DMS79 (cell line): ENCODE measurements around the gene GPR55.

ENCODE experiments used
- DNase-seq: peaks from one replicate; lab custom pipeline; 2025; lab: John Stamatoyannopoulos, UW

Gene GPR55

DNA sequence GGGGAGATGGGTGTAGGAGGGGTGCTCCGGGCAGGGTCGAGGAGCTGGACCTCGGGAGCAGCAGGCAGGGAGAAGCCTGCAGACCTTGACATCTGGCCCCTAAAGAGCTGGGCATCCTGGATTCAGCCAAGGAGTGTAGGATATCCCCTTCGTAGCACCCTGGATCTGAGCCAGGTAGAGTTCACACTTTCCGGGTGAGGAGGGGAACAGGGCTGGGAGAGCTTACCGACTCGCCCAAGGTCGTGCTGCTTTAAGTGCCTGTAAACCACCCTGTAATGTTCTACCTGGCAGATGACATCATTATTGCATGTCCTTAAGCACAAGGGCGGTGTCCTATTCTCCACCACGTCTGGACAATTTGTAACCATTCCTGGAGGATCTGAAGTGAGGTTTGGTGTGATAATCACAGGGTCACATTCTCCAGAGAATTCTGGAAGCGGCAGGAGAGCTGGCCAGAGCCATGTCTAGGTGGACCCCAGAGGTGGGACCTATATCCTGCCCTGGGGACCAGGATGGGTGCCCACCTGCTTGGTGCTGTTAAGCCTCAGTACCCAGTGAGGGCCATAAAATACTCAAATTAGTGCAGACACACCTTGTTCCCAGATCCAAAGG lies 45.7 kb downstream of the GPR55 start:
- peak; percentile 38 for DNase-seq

DNA sequence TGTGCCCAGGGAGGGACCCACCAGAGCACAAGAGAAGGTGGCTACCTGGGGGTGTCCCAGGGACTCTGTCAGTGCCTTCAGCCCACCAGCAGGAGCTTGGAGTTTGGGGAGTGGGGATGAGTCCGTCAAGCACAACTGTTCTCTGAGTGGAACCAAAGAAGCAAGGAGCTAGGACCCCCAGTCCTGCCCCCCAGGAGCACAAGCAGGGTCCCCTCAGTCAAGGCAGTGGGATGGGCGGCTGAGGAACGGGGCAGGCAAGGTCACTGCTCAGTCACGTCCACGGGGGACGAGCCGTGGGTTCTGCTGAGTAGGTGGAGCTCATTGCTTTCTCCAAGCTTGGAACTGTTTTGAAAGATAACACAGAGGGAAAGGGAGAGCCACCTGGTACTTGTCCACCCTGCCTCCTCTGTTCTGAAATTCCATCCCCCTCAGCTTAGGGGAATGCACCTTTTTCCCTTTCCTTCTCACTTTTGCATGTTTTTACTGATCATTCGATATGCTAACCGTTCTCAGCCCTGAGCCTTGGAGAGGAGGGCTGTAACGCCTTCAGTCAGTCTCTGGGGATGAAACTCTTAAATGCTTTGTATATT lies 46.3 kb downstream of the GPR55 start:
- DNase-seq: no peak

DNA sequence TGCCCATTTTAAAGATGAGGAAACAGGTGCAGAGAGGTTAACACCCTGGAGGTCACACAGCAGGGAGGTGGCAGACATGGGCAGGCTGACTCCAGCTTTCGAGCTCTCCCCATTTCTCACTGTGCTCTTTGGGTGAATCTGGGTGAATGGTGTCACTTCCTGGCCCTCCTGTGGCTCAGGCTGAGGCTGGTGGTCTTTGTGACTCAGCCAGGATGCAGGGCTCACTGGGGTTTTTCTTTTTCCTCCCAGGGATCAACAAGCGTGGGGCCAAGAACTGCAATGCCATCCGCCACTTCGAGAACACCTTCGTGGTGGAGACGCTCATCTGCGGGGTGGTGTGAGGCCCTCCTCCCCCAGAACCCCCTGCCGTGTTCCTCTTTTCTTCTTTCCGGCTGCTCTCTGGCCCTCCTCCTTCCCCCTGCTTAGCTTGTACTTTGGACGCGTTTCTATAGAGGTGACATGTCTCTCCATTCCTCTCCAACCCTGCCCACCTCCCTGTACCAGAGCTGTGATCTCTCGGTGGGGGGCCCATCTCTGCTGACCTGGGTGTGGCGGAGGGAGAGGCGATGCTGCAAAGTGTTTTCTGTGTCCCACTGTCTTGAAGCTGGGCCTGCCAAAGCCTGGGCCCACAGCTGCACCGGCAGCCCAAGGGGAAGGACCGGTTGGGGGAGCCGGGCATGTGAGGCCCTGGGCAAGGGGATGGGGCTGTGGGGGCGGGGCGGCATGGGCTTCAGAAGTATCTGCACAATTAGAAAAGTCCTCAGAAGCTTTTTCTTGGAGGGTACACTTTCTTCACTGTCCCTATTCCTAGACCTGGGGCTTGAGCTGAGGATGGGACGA lies 47.1 kb downstream of the GPR55 start:
- DNase-seq: no peak

DNA sequence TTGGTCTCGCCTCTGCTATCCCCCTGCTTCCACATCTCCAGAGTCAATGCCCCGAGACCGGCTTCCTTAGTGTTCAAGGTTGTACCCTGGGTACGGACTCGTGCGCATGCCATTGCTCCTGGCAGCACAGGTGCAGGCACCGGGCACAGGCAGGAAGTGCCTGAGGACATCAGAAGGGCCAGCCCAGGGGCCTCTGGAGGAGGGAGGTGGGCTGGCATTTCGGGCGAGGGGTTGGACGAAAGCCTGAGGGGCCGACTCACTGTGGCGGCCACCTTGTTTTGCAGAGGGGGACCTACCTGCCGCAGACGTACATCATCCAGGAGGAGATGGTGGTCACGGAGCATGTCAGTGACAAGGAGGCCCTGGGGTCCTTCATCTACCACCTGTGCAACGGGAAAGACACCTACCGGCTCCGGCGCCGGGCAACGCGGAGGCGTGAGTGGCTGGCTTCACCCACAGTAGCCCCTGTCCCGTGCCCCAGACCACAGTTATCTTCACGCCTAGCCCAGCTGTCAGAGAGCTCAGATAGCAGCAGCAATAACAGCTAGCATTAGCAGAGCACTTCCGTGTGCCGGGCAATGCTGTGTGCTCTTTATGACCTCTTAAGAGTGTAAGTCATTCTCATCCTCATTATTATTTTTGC lies 47.8 kb downstream of the GPR55 start:
- DNase-seq: no peak

DNA sequence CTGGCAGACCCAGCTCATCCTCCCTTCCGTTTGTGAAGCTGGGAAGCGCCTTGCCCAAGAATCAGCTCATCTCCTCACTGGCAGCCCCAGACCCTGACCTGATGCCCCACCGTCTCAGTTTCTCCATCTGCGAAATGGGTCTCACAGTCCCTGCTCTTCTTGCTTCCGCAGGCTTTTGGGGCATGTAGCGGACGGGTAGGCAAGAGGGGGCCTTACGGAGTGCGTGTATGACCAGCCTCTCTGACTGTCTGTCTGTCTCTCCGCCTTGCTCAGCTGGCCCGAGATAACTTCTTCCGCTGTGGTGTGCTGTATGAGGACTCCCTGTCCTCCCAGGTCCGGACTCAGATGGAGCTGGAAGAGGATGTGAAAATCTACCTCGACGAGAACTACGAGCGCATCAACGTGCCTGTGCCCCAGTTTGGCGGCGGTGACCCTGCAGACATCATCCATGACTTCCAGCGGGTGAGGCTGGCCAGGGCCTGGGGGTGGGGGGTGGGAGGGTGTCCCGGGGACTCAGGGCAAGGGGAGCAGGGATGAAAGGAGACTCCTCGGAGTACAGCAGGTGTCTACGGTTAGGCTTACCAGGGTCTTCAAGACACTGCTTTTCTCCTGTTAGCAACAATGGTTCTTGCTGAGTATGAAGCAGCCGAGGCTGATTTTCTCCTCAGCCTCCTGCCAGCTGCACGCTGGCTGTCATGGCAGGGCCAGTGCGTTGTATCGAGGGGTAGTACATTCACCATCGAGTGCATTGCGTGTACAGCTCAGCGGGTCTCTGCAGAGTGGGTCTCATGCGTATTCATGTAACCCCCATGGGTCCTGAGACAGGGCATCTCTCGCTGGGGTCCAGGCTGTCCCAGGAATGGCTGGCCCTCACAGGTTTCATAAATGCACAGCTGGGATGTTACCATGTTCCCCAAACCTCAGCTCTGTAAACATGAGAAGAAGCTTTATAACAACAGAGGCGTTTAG lies 49.4 kb downstream of the GPR55 start:
- no peak for DNase-seq

DNA sequence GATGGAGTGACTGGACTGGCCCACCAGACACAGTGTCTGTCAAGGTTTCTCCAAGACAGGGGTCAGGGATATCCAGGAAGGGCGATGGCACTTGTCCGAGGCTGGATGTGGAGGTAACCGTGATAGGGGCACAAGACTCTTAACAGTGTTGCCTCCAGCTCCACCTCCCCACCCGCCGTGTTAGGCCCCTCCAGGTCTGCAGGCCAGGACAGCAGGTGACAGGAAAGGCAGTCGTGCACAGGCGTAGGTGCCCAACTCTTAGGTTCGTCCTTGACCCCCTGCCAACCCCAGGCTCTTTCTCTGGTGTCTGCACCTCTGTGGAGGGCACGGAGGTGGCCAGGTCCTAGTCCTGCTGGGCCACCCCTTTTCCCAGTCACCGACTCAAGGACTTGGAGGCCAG lies 50.2 kb downstream of the GPR55 start:
- no peak for DNase-seq

DNA sequence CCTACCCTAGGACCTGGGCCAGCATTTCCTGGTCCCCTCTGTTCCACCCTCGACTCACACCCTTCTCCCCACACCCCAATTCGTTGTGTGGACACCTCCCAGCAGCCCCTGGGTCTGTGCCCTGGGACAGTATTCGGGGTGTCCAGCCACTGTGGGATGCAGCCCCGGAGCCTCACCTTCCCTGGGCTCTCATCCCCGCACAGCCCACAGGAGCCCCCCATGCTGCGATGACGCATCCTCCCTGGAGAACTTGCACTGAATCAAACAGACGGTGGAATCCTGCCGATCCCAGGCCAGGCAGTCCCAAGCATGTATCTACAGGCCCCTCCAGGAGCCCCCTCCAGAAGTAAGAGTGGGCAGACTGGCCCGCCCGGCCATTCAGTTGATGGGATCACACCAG lies 50.6 kb downstream of the GPR55 start:
- DNase-seq: no peak

DNA sequence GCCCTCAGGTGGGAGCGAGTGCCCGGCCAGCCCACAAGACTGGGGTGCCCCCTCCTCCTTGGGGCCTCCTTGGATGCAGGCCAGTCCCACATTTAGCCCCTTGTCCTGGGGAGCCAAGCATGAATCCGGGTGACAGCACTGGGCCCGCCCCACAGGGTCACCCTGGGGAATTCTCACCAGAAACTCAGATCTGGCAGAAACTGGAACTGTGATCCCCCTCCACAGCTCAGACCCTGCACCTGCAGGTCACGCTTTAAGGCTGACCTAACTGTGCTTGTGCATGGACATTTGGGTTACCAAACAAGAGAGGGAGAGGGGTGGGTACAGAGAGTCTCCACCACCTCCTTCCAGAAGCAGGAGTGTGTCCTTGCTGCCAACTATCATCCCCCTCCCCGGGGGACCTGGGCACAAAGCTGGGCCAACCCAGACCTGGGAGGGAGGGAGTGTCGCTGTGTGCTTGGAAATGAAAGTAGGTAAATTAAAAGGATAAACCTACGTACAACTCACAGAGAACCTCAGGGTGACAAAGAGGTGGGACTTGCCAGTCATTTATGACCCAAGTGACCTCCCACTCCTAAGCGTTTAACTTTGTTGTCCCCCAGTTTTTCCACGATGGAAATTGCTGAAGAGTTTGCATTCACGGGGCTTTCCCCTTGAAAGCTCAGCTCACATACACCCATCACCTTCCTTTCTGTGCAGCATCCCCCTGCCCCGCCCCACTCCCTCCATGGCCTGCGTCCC lies 51.2 kb downstream of the GPR55 start:
- DNase-seq: no peak

DNA sequence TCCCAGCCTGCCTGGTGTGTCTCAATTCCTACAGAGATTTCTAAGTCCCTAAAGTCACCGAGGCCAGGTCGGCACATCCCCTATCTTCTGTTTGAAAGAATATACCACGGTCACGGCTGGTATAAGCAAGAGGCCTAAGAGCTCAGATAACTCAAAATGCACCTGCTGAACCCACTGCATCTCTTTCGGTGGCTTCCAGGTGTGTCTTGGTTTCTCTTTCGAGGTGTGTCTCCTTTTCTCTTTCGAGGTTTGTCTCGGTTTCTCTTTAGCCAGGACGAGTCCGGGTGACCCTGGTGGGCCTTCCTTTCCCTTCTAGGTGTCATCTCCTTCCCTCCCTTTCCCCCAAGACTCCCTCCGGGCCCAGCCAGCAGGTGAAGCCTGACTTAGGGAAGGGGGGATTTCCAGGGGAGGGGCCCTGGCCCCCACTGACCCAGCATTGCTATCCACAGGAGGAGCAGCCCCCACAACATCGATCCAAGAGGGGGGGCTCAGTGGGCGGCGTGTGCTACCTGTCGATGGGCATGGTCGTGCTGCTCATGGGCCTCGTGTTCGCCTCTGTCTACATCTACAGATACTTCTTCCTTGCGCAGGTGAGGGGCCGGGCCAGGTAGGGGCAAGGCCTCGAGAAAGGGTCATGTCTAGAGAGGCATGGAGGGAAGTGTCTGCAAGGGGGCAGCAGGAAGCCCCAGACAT lies 51.9 kb downstream of the GPR55 start:
- DNase-seq: no peak

DNA sequence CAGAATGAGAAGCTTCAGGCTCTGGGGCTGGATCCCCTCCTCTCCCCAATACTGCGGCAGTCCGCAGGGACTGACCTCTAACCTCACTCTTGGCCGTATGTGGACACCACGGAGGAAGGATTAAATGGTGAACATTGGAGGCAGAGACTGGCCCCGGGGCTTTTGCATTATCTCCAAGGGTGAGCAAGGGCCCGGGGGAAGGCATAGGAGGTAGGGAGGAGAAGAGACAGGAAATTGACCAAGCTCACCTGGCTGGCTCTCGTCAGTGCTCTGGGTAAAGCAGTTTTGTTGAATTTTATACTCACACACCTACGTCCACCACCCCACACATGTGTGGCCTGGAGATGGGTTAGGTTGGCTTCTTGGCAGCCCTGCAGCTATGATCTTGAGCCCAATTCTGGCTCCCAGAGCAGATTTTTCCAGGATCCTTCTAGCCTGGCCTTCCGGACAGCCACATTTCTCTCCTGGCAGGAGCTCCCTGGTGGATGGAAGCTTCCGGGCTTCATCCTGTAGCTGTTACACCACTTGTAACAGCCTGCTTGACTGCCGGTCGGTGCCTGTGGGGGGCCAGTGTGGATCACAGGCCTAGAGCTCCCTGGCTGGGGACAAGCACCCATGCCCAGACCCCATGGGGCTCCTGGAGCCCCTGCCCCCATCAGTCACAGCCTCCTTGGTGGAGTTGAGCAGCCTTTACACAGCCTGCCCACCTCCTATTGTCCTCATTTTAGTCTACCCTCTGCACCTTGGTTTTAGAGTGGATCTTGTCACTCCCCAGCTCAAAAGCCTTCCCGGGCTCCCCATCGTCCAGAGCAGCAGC lies 52.7 kb downstream of the GPR55 start:
- DNase-seq: no peak

DNA sequence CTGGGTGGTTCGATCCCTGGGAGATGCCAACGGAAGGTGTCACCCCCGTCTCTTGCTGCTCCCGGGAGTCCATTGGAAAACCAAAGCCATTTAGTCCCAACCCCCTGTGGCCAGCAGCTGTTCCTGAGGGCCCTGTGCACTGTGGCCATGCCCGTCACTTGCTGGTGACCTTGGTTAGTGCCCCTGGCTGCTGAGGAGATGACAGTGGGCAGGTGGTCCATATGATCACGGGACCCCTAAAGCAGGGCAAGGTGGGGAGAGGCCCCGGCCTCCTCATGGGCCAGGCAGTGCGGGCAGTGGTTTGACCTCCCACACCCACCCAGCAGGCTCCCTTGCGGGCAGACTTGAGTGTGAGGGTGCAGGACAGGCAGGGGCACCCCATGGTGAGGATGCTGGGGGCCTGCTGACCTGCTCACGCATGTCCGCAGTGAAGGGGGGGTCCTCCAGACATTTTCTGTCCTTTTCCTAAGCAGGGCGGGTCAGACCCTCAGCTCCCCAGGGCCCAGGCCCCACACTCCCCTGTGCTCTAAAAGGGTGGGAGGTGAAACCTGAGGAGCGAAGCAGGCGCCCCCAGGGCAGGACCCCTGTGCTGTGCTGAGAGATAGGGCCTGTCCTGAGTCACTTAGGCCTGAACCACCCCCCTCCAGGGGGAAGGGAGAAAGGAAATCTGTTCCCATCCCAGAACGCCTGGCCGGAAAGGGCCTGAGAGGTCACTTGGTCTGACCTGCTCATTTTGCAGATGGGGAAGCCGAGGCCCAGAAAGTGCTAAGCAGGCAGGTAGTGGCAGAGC lies 53.5 kb downstream of the GPR55 start:
- DNase-seq: no peak

DNA sequence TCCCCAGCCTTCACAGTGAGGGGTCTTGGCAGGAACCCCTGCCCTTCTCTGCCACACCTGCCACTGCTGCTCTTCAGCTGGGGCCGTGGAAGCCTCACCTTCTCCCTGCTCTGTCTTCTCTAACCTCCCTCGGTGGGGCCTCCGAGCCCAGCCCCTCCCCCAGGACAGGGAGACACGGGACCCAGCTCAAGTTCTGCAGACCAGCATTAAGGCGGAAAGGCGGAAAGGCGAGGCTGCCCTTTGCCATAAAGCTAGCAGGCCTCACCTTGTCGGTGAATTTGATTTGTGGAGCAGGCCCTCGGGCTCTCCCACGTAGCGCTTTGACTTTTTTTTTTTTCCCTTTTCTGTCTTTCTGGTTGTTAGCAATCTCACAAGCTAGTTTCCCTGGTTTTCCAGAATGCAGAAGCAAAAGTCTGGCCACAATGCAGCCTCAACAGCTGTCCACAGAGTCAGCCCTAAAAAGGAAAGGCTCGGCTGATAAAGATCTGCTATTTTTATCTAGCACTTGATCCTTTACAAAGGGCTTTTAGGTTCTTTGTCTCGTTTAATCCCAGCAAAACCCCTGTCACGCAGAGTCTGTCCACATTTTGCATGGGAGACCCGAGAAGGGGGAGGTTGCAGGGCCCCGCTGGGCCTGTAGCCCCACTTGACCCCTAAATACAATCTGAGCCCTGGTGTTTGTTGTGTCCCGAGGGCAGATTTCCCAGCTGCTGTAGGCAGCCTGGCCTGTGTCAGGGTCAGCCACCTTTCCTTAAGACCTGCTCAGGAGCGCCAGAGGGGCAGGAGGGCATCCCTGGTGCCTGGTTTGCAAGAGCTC lies 54.3 kb downstream of the GPR55 start:
- DNase-seq: no peak

DNA sequence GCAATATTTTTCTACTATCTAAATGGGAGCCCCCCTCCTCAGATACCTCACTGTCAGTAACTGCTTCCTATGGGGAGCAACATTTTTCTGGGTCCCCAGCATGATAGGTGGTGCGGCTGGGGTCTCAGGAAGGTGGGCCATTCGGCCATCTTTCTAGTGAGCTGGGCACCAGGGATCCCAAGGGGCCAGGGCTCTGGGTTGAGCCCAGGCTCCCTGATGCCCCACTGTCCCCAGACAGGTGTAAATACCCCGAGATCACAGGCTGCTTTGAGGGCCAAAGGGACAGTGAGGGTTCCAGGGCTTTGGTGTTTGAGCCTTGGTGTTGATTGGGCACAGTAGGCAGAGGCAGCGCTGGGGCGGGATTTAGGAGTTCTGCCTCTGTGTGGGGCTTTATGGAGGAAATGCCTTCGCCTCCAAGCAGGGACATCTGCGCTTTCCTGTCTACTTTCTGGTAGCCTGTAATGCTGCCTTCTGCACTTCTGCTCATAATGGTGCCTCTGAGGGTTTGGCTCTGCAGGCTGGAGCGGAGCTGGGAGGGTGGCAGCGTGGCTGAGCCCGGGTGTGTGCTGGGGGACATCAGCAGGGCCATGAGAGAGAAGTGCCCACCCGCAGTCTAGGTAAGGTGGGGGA lies 55.0 kb downstream of the GPR55 start:
- DNase-seq: no peak

DNA sequence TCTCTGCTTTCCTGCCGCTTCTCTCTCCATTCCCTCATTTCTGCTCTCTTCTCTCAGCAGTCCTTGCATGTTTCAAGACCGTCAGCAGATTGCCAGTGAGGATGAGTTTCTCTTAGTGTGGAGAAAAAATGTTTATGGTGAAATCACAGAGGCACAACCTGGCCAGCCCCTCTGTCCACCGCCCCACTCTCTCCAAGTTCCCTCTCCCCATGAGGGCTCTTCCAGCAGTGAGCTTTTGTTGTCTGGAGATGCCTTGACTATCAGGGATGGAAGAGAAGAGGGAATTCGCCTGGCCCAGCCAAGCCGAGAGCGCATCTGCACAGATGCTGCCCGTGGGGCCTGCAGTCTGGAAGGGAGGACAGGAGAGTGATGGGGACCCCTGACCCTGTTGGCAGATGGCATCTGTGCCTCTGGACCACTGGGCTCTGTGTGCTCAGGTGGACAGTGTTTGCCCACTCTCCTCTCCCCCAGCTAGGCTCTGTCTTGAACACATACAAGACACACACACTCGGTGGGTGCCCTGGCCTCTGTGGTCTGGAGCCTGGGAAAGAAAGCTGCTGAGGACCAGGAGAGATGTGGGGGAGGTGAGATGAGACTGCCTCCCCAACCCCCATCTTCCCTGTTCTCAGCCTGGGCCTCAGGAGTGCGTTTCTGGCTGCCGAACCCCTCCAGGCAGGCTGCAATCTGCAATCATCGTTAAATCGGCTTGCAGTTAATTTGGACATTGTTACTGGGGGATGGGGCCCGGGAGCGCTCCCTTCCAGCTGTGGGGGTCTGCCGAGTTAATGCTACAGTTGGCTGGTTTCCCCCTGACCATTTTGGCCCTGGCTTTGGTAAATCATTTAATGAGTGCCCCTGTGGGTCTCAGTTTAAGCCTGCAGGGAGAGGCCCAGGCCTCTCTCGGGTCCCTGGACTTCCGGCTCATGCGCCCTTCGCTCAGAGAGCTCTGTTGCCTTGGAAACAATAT lies 55.8 kb downstream of the GPR55 start:
- DNase-seq: no peak

DNA sequence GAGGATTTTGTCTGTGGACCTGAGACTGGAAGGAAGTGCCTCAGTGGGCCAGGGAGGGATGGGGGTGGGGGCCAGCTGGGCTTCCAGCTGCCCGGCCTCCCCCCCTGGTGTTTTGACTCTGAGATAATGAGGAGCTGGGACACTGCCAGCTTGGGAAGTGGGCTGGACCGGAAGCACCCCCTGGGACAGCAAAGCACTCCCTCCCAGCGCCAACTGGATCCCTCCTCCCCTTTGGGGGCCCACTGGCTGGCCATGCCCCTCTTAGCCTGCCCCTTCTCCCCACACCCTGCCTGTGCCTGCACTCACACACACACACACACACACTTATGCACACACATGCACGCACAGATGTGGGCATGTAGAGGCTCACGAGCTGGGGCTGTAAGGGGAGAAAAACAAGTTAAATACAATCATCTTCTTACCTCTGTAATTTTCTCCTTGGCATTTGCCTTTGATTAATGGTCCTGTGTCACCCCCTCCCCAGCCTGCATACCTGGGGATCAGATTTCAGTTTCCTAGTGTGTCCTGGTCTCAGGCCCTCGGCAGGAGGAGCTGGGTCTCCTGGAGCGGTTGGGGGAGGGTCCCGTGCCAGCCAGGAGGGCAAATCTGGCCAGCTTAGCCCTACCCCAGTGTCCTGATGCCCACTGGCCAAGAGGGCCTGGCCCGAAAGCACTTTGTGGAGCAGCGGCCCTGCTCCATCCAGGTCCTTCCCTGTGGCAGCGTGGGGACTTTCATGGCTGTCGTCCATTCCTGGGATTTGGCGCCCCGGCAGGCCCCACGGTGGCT lies 56.7 kb downstream of the GPR55 start:
- DNase-seq: no peak
